GM12878 (cell line): ENCODE data around the gene PDZD8. TPM values are rescaled to one million over a fixed set of nuclear protein-coding genes. Genes with fewer than 3 reads are reported as not detected.

Source experiments
- ATAC-seq: fragments of 200-7000 bp; cut with Tn5 transposase; 3 replicates; pipeline ENCODE4 v1.9.1; 2020; ENCODE audit warnings: mild to moderate bottlenecking, moderate library complexity
- BruUV-seq: library from RNA; stranded (reverse); fragments of 400-500 nt; replicated peaks from 2 replicates; lab custom pipeline; 2021; lab: Mats Ljungman, UMichigan
- CTCF ChIA-PET: fragments of 300-600 bp; sonication (Branson Sonifier 250); formaldehyde crosslinking; extraction: SDS; loops from one replicate; lab custom pipeline; 2021; ENCODE audit warnings: inconsistent platforms; lab: Yijun Ruan, JAX
- POLR2A ChIA-PET: fragments of 350-600 bp; formaldehyde crosslinking; extraction: SDS; loops from one replicate; lab custom pipeline; 2021; ENCODE audit warnings: inconsistent platforms; lab: Charles Lee
- RAD21 ChIA-PET: fragments of 300-600 bp; sonication (Branson Sonifier 250); formaldehyde crosslinking; loops from one replicate; lab custom pipeline; 2023; ENCODE audit warnings: antibody characterized with exemption; ENCODE audit not compliant: unreplicated experiment; lab: Charles Lee
- SMC1A ChIA-PET: fragments of 300-600 bp; sonication (Branson Sonifier 250); formaldehyde crosslinking; loops from one replicate; lab custom pipeline; 2023; ENCODE audit not compliant: unreplicated experiment, uncharacterized antibody; lab: Charles Lee
- DNase-seq: peaks from one replicate; pipeline ENCODE4 v3.0.0-alpha.2; 2011; ENCODE audit warnings: low read depth, low spot score
- FAIRE-seq: peaks from 3 replicates; lab custom pipeline; 2011; peaks lifted over from hg19 to GRCh38; lab: Jason Lieb, UNC
- H2AFZ ChIP-seq: 2 replicates; pipeline ENCODE4 v1.6.0; 2011; ENCODE audit warnings: low read depth, low read length, control low read depth; ENCODE audit not compliant: control insufficient read depth
- H3K27ac ChIP-seq: 2 replicates; pipeline ENCODE4 v1.5.1; 2011; ENCODE audit warnings: control low read depth; ENCODE audit not compliant: control insufficient read depth, insufficient read depth
- H3K27me3 ChIP-seq, 2 experiments: replicated peaks in 1 of 2; 2 replicates each; pipeline versions ENCODE4 v1.6.0 to v1.6.1; 2011; ENCODE audit warnings: low read length in 1 of 2; ENCODE audit not compliant: control insufficient read depth in 2 of 2, insufficient read depth in 2 of 2
- H3K36me3 ChIP-seq, 2 experiments: 2 replicates each; pipeline ENCODE4 v1.5.1; 2011; ENCODE audit warnings: low read length in 1 of 2; ENCODE audit not compliant: control insufficient read depth in 2 of 2, insufficient read depth in 2 of 2
- H3K4me1 ChIP-seq: 2 replicates; pipeline ENCODE4 v1.6.1; 2011; ENCODE audit warnings: mild to moderate bottlenecking, low read length, moderate library complexity, mixed read lengths; ENCODE audit not compliant: control insufficient read depth, insufficient read depth
- H3K4me2 ChIP-seq: 2 replicates; pipeline ENCODE4 v1.6.0; 2011; ENCODE audit warnings: control low read depth; ENCODE audit not compliant: control insufficient read depth, insufficient read depth
- H3K4me3 ChIP-seq: fragments of 200-600 bp; sonication (generic); 2 replicates; pipeline ENCODE4 v1.5.1; 2016
- H3K79me2 ChIP-seq: 2 replicates; pipeline ENCODE4 v1.6.0; 2011; ENCODE audit warnings: low read length; ENCODE audit not compliant: control insufficient read depth, insufficient read depth
- H3K9ac ChIP-seq: 2 replicates; pipeline ENCODE4 v1.8.0; 2011; ENCODE audit warnings: low read length, control low read depth, mixed read lengths; ENCODE audit not compliant: control insufficient read depth, insufficient read depth
- H3K9me3 ChIP-seq: replicated peaks from 3 replicates; pipeline ENCODE4 v1.5.1; 2011; ENCODE audit warnings: mild to moderate bottlenecking, low read length; ENCODE audit not compliant: control insufficient read depth, insufficient read depth
- H4K20me1 ChIP-seq: 2 replicates; pipeline ENCODE4 v1.6.0; 2011; ENCODE audit not compliant: control insufficient read depth, insufficient read depth
- ATF3 ChIP-seq: IDR thresholded peaks from 2 replicates; pipeline ENCODE4 v1.6.1; 2011; ENCODE audit warnings: low read depth, mild to moderate bottlenecking, low read length, moderate library complexity, borderline replicate concordance; ENCODE audit errors: extremely low read depth
- BACH1 ChIP-seq: fragments of 450-650 bp; IDR thresholded peaks from 2 replicates; pipeline ENCODE4 v1.6.1; 2017; ENCODE audit warnings: mild to moderate bottlenecking, borderline replicate concordance
- BCL11A ChIP-seq: IDR thresholded peaks from 2 replicates; pipeline ENCODE4 v1.6.1; 2011; ENCODE audit warnings: low read depth, low read length
- EP300 ChIP-seq, 2 experiments: fragments of 150-350 bp in 1 of 2; IDR thresholded peaks; 2 replicates each; pipeline ENCODE4 v1.6.1; 2011 to 2012; ENCODE audit warnings: low read depth in 2 of 2, low read length in 2 of 2, borderline replicate concordance in 1 of 2, improper control_type of control experiment in 1 of 2, inconsistent platforms in 1 of 2; ENCODE audit not compliant: control insufficient read depth in 1 of 2
- IRF5 ChIP-seq: fragments of 450-650 bp; IDR thresholded peaks from 2 replicates; pipeline ENCODE4 v1.6.1; 2017; ENCODE audit warnings: borderline replicate concordance
- NR2C1 ChIP-seq: fragments of 450-650 bp; IDR thresholded peaks from 2 replicates; pipeline ENCODE4 v1.6.1; 2017; ENCODE audit warnings: antibody characterized with exemption, mild to moderate bottlenecking, moderate library complexity
- NR2C2 ChIP-seq: IDR thresholded peaks from 2 replicates; pipeline ENCODE4 v1.6.1; 2011; ENCODE audit warnings: borderline replicate concordance, low read depth; ENCODE audit not compliant: control insufficient read depth, insufficient read length
- PAX5 ChIP-seq: IDR thresholded peaks from 2 replicates; pipeline ENCODE4 v1.6.1; 2011; ENCODE audit warnings: low read depth, low read length, borderline replicate concordance
- POLR2A ChIP-seq: IDR thresholded peaks from 2 replicates; pipeline ENCODE4 v1.6.1; 2011; ENCODE audit warnings: low read depth, mild to moderate bottlenecking, low read length
- POLR2AphosphoS2 ChIP-seq: IDR thresholded peaks from 2 replicates; pipeline ENCODE4 v1.6.1; 2011; ENCODE audit warnings: low read depth, mild to moderate bottlenecking, low read length, improper control_type of control experiment, moderate library complexity
- POLR2AphosphoS5 ChIP-seq: IDR thresholded peaks from 2 replicates; pipeline ENCODE4 v1.6.1; 2011; ENCODE audit warnings: mild to moderate bottlenecking, low read length, inconsistent platforms
- TAF1 ChIP-seq: IDR thresholded peaks from 2 replicates; pipeline ENCODE4 v1.6.1; 2011; ENCODE audit warnings: mild to moderate bottlenecking, low read depth, low read length, borderline replicate concordance
- TARDBP ChIP-seq: IDR thresholded peaks from 2 replicates; pipeline ENCODE4 v1.6.1; 2016; ENCODE audit warnings: borderline replicate concordance
- ZNF592 ChIP-seq: fragments of 450-650 bp; IDR thresholded peaks from 2 replicates; pipeline ENCODE4 v1.6.1; 2017; ENCODE audit warnings: mild to moderate bottlenecking, moderate library complexity
- WGBS: methylation state at CpG from one replicate; pipeline ENCODE4 v1.1.6; 2016; ENCODE audit warnings: low lambda C conversion rate; ENCODE audit not compliant: insufficient replicate concordance, insufficient coverage; ENCODE audit errors: missing lambda C conversion rate; 5-methylcytosine and 5-hydroxymethylcytosine counted together
- in situ Hi-C: fragments of 300-500 bp; cut with MboI; formaldehyde crosslinking; loops from 9 replicates; pipeline ENCODE4 v1.14.3; 2018; ENCODE audit warnings: mixed read lengths
- intact Hi-C: fragments of 100-400 bp; cut with micrococcal nuclease; formaldehyde crosslinking; loops from one replicate; pipeline ENCODE4 v1.14.2; 2022; ENCODE audit not compliant: unreplicated experiment
- polyA plus RNA-seq, 11 experiments: library from polyadenylated mRNA; depleted of rRNA in 4 of 11; unstranded in 6 of 11; stranded (reverse) in 5 of 11; fragments of >200 nt; fragmentation: Nextera tagmentation in 4 of 11; fragmentation: Illumina TruSeq in 1 of 11; extraction: Ambion mirVana in 4 of 11; extraction: Trizol in 1 of 11; gene quantifications; 1 replicate in 1 of 11; 2 replicates in 10 of 11; pipeline versions ENCODE4 v1.2.1 to v1.2.3, GENCODE V29; 2011 to 2016; ENCODE audit warnings: inconsistent platforms in 2 of 11, missing spikeins in 2 of 11, low read depth in 1 of 11
- total RNA-seq, 4 experiments: library from RNA; depleted of rRNA in 3 of 4; stranded (reverse); fragments of >200 nt in 3 of 4; fragmentation: Illumina TruSeq in 1 of 4; extraction: Trizol in 1 of 4; gene quantifications; 2 replicates each; pipeline versions ENCODE4 v1.2.1 to v1.2.3, GENCODE V29; 2013 to 2021
- TF ChIP-seq, protein P1 (sequence below): IDR thresholded peaks from 2 replicates; pipeline ENCODE4 v1.6.1; 2012; ENCODE audit warnings: low read depth, low read length, improper control_type of control experiment

The PDZD8 gene
- total and polyA plus RNA-seq, 10 of the 15 experiments (the other 5 are each of a cell fraction or from before 2014, with no cell fraction given) = 2.0 to 21.2 (median 6.7) TPM

DNA sequence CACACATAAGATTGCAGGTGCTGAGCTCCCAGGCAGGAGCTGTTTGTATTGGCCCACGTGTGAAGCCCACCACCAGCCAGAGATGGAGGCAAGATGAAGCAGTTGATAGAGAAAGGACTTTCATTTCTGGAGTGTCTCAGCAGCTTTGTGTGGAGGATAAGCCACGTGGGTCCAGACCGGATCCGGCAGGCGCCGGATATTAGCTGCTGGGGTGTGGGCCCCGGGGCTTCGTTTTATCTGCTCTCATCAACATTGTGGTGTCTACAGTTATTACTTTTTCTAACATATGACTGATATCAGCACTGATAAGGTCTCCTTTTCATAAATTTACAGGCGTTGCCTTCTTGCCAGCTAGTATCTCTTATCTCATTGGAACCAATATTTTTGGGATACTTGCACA lies 108.8 kb downstream of the PDZD8 start (continued):
- no peak for TF ChIP-seq ZNF592

DNA sequence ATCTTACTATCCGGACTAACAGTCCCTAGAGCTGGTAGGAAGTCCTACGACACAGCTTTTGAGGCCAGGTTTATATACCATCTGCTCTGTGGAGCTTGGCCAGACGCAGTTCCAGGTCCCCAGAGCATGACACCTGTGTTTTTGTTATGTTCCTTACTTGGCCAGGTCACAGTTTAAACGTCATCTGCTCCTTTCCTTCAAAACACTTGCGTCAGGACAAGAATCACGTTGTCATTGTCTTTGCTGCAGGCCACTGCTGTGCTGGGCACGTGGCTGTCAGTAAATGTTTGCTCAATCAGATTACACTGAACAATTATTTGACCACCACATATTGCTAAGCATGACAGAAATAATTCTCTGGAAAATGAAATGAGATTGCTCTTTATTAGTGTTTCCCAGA lies 110.5 kb downstream of the PDZD8 start:
- no peaks in the 10 kb centered on the region for H3K79me2 ChIP-seq

More for the DNA sequence above, 110.5 kb downstream of the PDZD8 start:
- no peak for FAIRE-seq
- no peaks in the 10 kb centered on the region for H3K9me3 ChIP-seq
- no peak overlapping the region for H3K9ac ChIP-seq
- POLR2A ChIA-PET = no interaction called here
- DNase-seq = no peak
- no peak overlapping the region for H2AFZ ChIP-seq
- no peak overlapping the region for H3K27ac ChIP-seq
- H4K20me1 ChIP-seq = no peaks in the 10 kb centered on the region
- RAD21 ChIA-PET = no interaction called here
- ATAC-seq = no peak
- no peak overlapping the region for H3K4me2 ChIP-seq
- no peak overlapping the region for H3K4me3 ChIP-seq
- CTCF ChIA-PET = no interaction called here
- 33% methylated on average over 7 of the region's 7 CpGs for WGBS
- intact Hi-C loops = no loop called here
- no peaks in the 10 kb centered on the region for H3K36me3 ChIP-seq
- no peaks in the 10 kb centered on the region for H3K4me1 ChIP-seq
- SMC1A ChIA-PET = no interaction called here
- H3K27me3 ChIP-seq = peaks cover 0 to 3% of the 10 kb centered on the region in 2 experiments; a peak in 1 of 4 replicates
- BruUV-seq = no TSS peak
- TF ChIP-seq BCL11A = no peak
- TF ChIP-seq POLR2A = no peak
- TF ChIP-seq TAF1 = no peak
- TF ChIP-seq PAX5 = no peak
- TF ChIP-seq POLR2AphosphoS2 = no peak
- no peak for TF ChIP-seq IRF5
- TF ChIP-seq, protein P1, sequence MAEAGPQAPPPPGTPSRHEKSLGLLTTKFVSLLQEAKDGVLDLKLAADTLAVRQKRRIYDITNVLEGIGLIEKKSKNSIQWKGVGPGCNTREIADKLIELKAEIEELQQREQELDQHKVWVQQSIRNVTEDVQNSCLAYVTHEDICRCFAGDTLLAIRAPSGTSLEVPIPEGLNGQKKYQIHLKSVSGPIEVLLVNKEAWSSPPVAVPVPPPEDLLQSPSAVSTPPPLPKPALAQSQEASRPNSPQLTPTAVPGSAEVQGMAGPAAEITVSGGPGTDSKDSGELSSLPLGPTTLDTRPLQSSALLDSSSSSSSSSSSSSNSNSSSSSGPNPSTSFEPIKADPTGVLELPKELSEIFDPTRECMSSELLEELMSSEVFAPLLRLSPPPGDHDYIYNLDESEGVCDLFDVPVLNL = no peak
- no peak for TF ChIP-seq BACH1
- TF ChIP-seq ATF3 = no peak
- no peak for TF ChIP-seq NR2C1
- no peak for TF ChIP-seq POLR2AphosphoS5
- TF ChIP-seq TARDBP = no peak
- TF ChIP-seq NR2C2 = no peak
- no peak for TF ChIP-seq EP300 (IDR thresholded peaks at IDR 0.05; ENCODE audit: borderline replicate concordance in 1 of 2, control insufficient read depth in 1 of 2, low read depth in 2 of 2, low read length in 2 of 2)
- in situ Hi-C loops = no loop called here
